CD14-positive monocyte (primary cell): ENCODE measurements around the gene ARRB1. TPM values are rescaled to one million over a fixed set of nuclear protein-coding genes. Genes with fewer than 3 reads are reported as not detected.

Source experiments
- DNase-seq, 3 donors: peaks; one replicate each; pipeline ENCODE4 v3.0.0-alpha.2; 2011 to 2022
- H2AFZ ChIP-seq: 2 replicates; pipeline ENCODE4 v1.6.0; 2012; ENCODE audit warnings: mild to moderate bottlenecking, low read depth, low read length, inconsistent platforms; ENCODE audit not compliant: insufficient read depth, poor library complexity, severe bottlenecking
- H3K27ac ChIP-seq, 2 donors: 1 replicate in 1 of 2; 2 replicates in 1 of 2; pipeline ENCODE4 v1.5.1; 2012 to 2013; ENCODE audit warnings: low read length in 2 of 2, control low read depth in 1 of 2, inconsistent platforms in 1 of 2, low read depth in 1 of 2, mild to moderate bottlenecking in 1 of 2
- H3K27me3 ChIP-seq, 2 donors: one replicate each; pipeline versions ENCODE4 v1.6.0 to v1.6.1; 2011 to 2013; ENCODE audit warnings: low read length in 2 of 2; ENCODE audit not compliant: control insufficient read depth in 2 of 2, insufficient read depth in 2 of 2
- H3K36me3 ChIP-seq, 2 donors: replicated peaks in 1 of 2; 1 replicate in 1 of 2; 2 replicates in 1 of 2; pipeline versions ENCODE4 v1.5.1 to v1.6.1; 2012 to 2013; ENCODE audit warnings: low read length in 2 of 2, control low read depth in 1 of 2, inconsistent platforms in 1 of 2, mild to moderate bottlenecking in 1 of 2; ENCODE audit not compliant: insufficient read depth in 2 of 2, control insufficient read depth in 1 of 2
- H3K4me1 ChIP-seq, 2 donors: 1 replicate in 1 of 2; 2 replicates in 1 of 2; pipeline versions ENCODE4 v1.5.1 to v1.6.1; 2012 to 2013; ENCODE audit warnings: low read length in 2 of 2, control low read depth in 1 of 2, inconsistent platforms in 1 of 2, mild to moderate bottlenecking in 1 of 2, moderate library complexity in 1 of 2; ENCODE audit not compliant: insufficient read depth in 2 of 2, control insufficient read depth in 1 of 2
- H3K4me2 ChIP-seq: replicated peaks from 2 replicates; pipeline ENCODE3; 2012; ENCODE audit warnings: low read length, moderate library complexity, mild to moderate bottlenecking; ENCODE audit not compliant: poor library complexity, severe bottlenecking; ENCODE audit errors: extremely low read depth
- H3K4me3 ChIP-seq, 3 experiments: fragments of 200-600 bp in 1 of 3; sonication (generic) in 1 of 3; replicated peaks in 1 of 3; 1 replicate in 2 of 3; 2 replicates in 1 of 3; pipeline ENCODE4 v1.5.1; 2011 to 2013; ENCODE audit warnings: low read length in 3 of 3, mild to moderate bottlenecking in 3 of 3, control low read depth in 2 of 3, low read depth in 2 of 3, inconsistent platforms in 1 of 3, moderate library complexity in 1 of 3
- H3K79me2 ChIP-seq: 2 replicates; pipeline ENCODE4 v1.6.0; 2012; ENCODE audit warnings: mild to moderate bottlenecking, control low read depth, inconsistent platforms, low read length, moderate library complexity; ENCODE audit not compliant: insufficient read depth
- H3K9ac ChIP-seq: 2 replicates; pipeline ENCODE4 v1.6.0; 2017; ENCODE audit warnings: low read length, mild to moderate bottlenecking; ENCODE audit not compliant: insufficient read depth, poor library complexity, severe bottlenecking
- H3K9me3 ChIP-seq, 2 donors: replicated peaks in 1 of 2; 1 replicate in 1 of 2; 2 replicates in 1 of 2; pipeline versions ENCODE4 v1.5.1 to v1.6.1; 2012 to 2013; ENCODE audit warnings: low read length in 2 of 2, control low read depth in 1 of 2; ENCODE audit not compliant: control insufficient read depth in 1 of 2, insufficient read depth in 1 of 2
- H4K20me1 ChIP-seq: 2 replicates; pipeline ENCODE4 v1.6.0; 2012; ENCODE audit warnings: mild to moderate bottlenecking, low read length, control low read depth, moderate library complexity; ENCODE audit not compliant: insufficient read depth
- H3K27ac Mint-ChIP-seq, 7 donors: one replicate each; pipeline ENCODE4 v1.8.0; 2020; ENCODE audit warnings: mild to moderate bottlenecking in 7 of 7, mixed read lengths in 7 of 7, moderate library complexity in 6 of 7, inconsistent platforms in 2 of 7
- H3K27me3 Mint-ChIP-seq, 3 donors: one replicate each; pipeline ENCODE4 v1.8.0; 2021 to 2022; ENCODE audit warnings: low read depth in 3 of 3, mild to moderate bottlenecking in 3 of 3, mixed read lengths in 3 of 3, moderate library complexity in 3 of 3, inconsistent platforms in 1 of 3
- H3K36me3 Mint-ChIP-seq, 2 donors: one replicate each; pipeline ENCODE4 v1.8.0; 2020; ENCODE audit warnings: mixed read lengths in 2 of 2, inconsistent platforms in 1 of 2, mild to moderate bottlenecking in 1 of 2
- H3K4me1 Mint-ChIP-seq: one replicate; pipeline ENCODE4 v1.8.0; 2020; ENCODE audit warnings: mild to moderate bottlenecking, mixed read lengths
- H3K4me3 Mint-ChIP-seq, 2 donors: one replicate each; pipeline ENCODE4 v1.8.0; 2020; ENCODE audit warnings: mild to moderate bottlenecking in 2 of 2, mixed read lengths in 2 of 2, moderate library complexity in 1 of 2
- H3K9me3 Mint-ChIP-seq, 7 donors: one replicate each; pipeline ENCODE4 v1.8.0; 2020 to 2022; ENCODE audit warnings: mixed read lengths in 7 of 7, mild to moderate bottlenecking in 6 of 7, moderate library complexity in 6 of 7, inconsistent platforms in 2 of 7
- WGBS: methylation state at CpG from one replicate; pipeline ENCODE4 v1.1.5; 2013; ENCODE audit warnings: missing lambda C conversion rate; ENCODE audit not compliant: insufficient coverage; 5-methylcytosine and 5-hydroxymethylcytosine counted together
- intact Hi-C, 2 donors: fragments of 100-400 bp; cut with micrococcal nuclease; formaldehyde crosslinking; loops; one replicate each; pipeline versions ENCODE4 v1.15.0 to v1.15.1; 2023
- polyA plus RNA-seq, 3 donors: library from polyadenylated mRNA; depleted of rRNA in 1 of 3; unstranded in 2 of 3; stranded (reverse) in 1 of 3; fragments of 300-500 nt in 2 of 3; fragments of >200 nt in 1 of 3; fragmentation: Illumina TruSeq in 2 of 3; gene quantifications; 1 replicate in 2 of 3; 2 replicates in 1 of 3; pipeline ENCODE4 v1.2.3, GENCODE V29; 2012 to 2021
- TF ChIP-seq, protein P1 (sequence below): fragments of 200-600 bp; IDR thresholded peaks from one replicate; pipeline ENCODE4 v1.8.0; 2022; ENCODE audit warnings: antibody characterized with exemption, mild to moderate bottlenecking

ARRB1 gene
- polyA plus RNA-seq, 3 donors, result 52.6 to 114 (median 66.5) TPM

DNA sequence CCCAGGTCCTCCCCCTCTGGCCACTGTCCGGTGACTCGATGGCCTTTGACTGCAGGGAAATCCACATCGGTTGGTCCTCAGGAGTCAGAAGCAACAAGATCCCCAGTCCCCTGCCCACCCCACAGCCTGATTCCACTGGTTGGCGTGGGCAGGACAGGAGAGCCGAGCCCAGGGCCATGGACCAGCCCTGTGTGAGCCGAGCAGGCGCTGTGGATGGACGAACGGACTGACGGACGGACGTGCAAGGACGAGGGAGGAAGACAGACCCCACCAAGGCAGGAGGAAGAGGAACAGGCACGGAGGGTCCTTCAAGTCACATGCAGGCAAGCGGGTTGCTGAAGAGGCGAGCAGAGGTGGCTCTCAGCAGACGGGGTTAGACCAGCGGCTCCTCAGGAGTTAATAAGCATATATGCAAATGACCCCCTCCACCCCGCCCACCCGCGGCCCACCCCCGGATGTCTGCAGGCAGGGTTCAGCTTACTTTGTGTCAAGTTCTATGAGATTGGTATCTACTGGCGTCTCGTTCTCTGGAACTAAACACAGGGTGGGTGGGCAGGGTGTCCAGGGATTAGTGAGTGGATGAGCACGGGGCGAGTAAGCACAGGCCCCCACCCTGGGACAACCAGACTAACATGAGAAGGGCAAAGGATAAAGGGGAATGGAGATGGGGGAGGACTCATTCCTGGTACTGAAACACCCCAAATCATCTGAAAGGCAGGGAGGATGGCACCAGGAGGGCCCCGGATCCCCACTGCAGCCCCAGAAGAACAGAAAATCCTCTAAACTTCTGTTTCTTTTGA is 84.1 kb downstream of the ARRB1 start:
- Histone ChIP-seq H3K27me3 (no peaks in the 10 kb centered on the region), H3K4me1 (peaks cover 54 to 55% of the 10 kb centered on the region in 2 donors), H3K9ac (no peak overlapping the region), H4K20me1 (peaks cover 98% of the 10 kb centered on the region), H2AFZ (no peak overlapping the region), H3K79me2 (no peaks in the 10 kb centered on the region), H3K4me3 (no peak overlapping the region), H3K9me3 (no peaks in the 10 kb centered on the region), H3K36me3 (peaks cover 52 to 67% of the 10 kb centered on the region in 2 donors), H3K4me2 (no peak overlapping the region), H3K27ac (peak overlapping the region; percentile 55 to 73)
- Mint-ChIP-seq H3K36me3 (peaks cover 56 to 76% of the 10 kb centered on the region in 2 donors), H3K27ac (peak overlapping the region in 4 of 7 donors; percentile 7 to 94 (median 84)), H3K4me3 (peak overlapping the region in 1 of 2 donors; percentile 24), H3K9me3 (no peaks in the 10 kb centered on the region), H3K4me1 (peaks cover 58% of the 10 kb centered on the region), H3K27me3 (peaks cover 0 to 1% (median under 1%) of the 10 kb centered on the region in 3 donors)
- intact Hi-C loops, result loop anchor here in 1 of 2 donors (5.0 kb wide), 1 partner anchor 415 kb away; no protein-coding TSS in a partner anchor
- no peak for DNase-seq
- TF ChIP-seq, protein P1, sequence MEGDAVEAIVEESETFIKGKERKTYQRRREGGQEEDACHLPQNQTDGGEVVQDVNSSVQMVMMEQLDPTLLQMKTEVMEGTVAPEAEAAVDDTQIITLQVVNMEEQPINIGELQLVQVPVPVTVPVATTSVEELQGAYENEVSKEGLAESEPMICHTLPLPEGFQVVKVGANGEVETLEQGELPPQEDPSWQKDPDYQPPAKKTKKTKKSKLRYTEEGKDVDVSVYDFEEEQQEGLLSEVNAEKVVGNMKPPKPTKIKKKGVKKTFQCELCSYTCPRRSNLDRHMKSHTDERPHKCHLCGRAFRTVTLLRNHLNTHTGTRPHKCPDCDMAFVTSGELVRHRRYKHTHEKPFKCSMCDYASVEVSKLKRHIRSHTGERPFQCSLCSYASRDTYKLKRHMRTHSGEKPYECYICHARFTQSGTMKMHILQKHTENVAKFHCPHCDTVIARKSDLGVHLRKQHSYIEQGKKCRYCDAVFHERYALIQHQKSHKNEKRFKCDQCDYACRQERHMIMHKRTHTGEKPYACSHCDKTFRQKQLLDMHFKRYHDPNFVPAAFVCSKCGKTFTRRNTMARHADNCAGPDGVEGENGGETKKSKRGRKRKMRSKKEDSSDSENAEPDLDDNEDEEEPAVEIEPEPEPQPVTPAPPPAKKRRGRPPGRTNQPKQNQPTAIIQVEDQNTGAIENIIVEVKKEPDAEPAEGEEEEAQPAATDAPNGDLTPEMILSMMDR, result no peak
- WGBS, result 91% methylated on average over 15 of the region's 27 CpGs

DNA sequence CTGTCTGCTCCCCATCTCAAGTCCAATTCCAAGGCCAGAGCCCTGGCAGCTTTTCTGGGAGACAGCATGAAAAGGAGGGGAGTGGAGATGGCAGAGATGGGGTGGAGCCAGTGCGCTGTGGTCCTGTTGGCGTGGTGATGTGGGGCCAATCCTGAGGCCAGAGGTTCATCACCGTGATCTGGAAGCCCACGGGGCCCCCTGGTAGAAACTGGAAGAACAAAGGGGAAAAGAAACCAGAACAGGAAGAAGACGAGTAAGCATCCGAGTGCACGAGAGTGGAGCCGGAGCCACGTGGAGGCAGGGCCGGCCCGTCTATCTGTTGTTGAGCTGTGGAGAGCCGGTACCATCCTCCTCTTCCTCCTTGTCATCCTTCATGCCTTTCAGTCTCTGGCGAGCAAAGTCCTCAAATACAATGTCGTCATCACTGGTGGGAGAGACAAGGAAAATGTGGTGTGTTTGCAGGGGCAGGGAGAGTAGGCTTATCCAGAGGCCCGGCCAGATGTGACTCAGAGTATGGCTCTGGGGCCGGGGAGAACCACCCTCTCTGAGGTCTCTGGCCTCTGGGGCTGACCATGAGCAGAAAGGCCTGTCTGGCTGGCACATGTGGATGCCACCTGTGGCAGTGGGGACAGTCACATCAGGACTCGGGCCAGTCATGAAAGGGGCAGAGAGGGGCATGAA is 85.5 kb downstream of the ARRB1 start:
- Histone ChIP-seq H2AFZ (no peak overlapping the region), H3K36me3 (peaks cover 38 to 54% of the 10 kb centered on the region in 2 donors), H3K4me3 (no peak overlapping the region), H3K4me2 (peak overlapping the region; percentile 8), H3K79me2 (no peaks in the 10 kb centered on the region), H3K9me3 (no peaks in the 10 kb centered on the region), H3K27me3 (no peaks in the 10 kb centered on the region), H3K4me1 (peaks cover 68 to 69% of the 10 kb centered on the region in 2 donors), H3K27ac (peak overlapping the region; percentile 55 to 73), H4K20me1 (peaks cover 98% of the 10 kb centered on the region), H3K9ac (peak overlapping the region; percentile 24)
- intact Hi-C loops, result loop anchor here in 1 of 2 donors (5.0 kb wide), 1 partner anchor 416 kb away; no protein-coding TSS in a partner anchor
- 15% methylated on average over 8 of the region's 17 CpGs for WGBS
- TF ChIP-seq, protein P1, result no peak
- H3K4me1 Mint-ChIP-seq, result peaks cover 72% of the 10 kb centered on the region
- no peaks in the 10 kb centered on the region for H3K9me3 Mint-ChIP-seq
- peaks cover 42 to 62% of the 10 kb centered on the region in 2 donors for H3K36me3 Mint-ChIP-seq
- H3K27me3 Mint-ChIP-seq, result peaks cover 0 to 2% (median 1%) of the 10 kb centered on the region in 3 donors
- DNase-seq, result peak; percentile 51 to 67 (median 58)
- H3K4me3 Mint-ChIP-seq, result peak overlapping the region; percentile 45 to 78
- peak overlapping the region; percentile 81 to 94 (median 87) for H3K27ac Mint-ChIP-seq
